HG03460 (cell line): ENCODE data around the gene OR6K2.
"Not testable (repeated sequence)": the region's sequence is repeated elsewhere in the genome, so short reads cannot be mapped to it uniquely, and the experiment has no call there.

ENCODE experiments used
- ATAC-seq: cut with Tn5 transposase; IDR thresholded peaks from one replicate; pipeline ENCODE4 v1.9.1; 2021; ENCODE audit not compliant: unreplicated experiment

OR6K2 gene, protein sequence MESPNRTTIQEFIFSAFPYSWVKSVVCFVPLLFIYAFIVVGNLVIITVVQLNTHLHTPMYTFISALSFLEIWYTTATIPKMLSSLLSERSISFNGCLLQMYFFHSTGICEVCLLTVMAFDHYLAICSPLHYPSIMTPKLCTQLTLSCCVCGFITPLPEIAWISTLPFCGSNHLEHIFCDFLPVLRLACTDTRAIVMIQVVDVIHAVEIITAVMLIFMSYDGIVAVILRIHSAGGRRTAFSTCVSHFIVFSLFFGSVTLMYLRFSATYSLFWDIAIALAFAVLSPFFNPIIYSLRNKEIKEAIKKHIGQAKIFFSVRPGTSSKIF

GRCh38 chr1:158700552-158700951, at the start of gene OR6K2:
Gene OR6K2 (minus strand): TSS chr1:158700652. CDS start chr1:158700652, 0 bp downstream.
- ATAC-seq: no peak

GRCh38 chr1:158735848-158736247, 35.4 kb upstream of the OR6K2 start:
- ATAC-seq: no peak

GRCh38 chr1:158732524-158732923, 32.1 kb upstream of the OR6K2 start:
- no peak for ATAC-seq

DNA sequence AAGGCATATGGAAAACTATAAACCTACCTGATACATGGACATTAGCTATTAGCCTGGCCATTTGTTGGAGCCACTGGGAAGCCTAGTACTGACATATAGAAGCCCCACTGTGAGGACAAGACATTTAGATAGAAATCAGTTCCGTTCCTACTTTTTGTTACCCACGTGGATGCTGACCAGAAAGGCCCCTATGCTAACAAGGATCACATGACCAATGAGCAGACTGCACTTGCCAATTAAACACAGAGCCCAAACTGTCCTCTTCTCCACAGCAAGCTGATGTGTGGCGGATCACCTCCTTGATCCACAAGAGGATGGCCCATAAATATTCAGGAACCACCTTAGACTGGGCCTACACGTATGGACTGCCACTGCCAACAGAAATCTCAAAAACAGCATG, 31.3 kb upstream of the OR6K2 start:
- ATAC-seq: no peak

DNA sequence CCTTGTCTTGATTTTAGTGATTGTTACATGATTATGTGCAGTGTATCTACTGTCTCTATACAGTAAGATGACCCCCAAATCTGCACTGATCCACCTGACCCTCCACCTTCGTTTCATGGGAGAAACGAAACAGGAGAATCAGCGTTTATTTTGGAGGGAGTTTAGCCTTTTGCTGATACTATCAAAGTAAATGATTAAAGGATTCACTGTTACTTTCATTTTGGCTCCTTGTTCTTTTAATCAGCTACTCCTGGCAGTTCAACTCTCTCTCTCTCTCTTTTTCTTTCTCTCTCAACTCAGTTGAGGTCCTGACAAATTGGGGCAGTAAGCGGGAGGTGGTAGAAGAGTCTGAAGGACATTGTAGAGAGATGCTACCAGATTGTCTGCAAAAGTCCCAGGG, 30.0 kb upstream of the OR6K2 start:
- no peak for ATAC-seq

GRCh38 chr1:158728510-158729225, 28.2 kb upstream of the OR6K2 start:
- no peak for ATAC-seq

- ATAC-seq: no peak
These were observed 24.0 kb upstream of the OR6K2 start for GRCh38 chr1:158724442-158724841.

DNA sequence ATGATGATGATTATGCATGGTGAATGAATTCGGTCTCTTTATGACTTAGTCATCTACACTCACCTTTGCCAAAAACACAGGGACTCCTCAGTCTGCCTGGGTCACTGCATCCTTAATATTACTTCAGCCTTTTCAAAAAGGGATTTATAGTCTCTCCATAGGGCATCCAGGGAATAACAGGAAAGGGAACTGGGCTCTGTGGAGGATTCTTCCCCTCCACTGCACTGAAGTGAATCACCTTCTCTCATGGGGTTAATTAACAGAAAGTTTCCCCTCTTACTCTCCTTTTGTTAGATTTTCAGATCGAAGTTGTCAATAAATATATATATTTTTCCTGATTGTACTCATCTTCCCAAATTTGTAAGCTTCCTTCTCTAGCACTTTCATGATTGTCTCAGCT, 20.2 kb upstream of the OR6K2 start, which contains the start of gene OR6K3:
Gene OR6K3, minus strand, starts transcription at position 101 of the 400 bp plus-strand sequence. CDS start 2,605 bp downstream, outside the sequence.
- no peak for ATAC-seq

- no peak for ATAC-seq
These were observed 19.2 kb upstream of the OR6K2 start for GRCh38 chr1:158719664-158720063.

DNA sequence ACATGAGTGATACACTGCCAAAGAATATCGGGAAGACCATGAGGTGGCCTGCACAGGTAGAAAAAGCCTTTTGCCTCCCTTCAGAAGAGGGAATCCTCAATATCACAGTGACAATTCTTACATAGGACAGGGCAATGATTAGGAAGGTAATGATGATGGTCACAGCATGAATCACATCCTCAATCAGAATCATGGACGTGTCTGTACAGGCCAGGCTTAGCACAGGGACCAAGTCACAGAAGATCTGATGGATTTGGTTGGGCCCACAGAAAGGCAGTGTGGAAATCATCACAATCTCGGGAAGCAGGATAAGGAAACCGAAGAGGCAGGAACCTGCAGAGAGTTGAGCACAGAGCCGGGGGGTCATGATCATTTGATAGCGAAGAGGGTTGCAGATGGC, 16.9 kb upstream of the OR6K2 start:
- no peak for ATAC-seq

- no peak for ATAC-seq
These were observed 15.9 kb upstream of the OR6K2 start for GRCh38 chr1:158716335-158716734.

DNA sequence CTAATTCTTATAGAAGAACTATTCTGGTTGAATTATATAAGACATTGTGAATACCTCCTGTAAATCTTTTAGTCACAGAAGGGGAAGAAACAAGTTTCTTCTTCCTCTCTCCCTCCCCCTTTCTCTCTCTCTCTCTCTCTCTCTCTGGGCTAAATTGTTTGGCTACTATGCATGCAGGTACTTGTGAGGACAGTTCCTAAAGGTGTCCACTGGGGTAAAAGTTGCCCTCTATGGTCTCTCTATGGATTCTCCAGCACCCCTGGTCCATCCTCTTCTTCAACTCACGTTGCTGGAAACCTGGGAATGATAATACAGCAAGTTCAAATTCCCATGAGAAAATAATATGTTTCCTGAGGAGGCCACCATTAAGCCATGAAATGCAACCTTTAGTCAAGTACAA, 14.3 kb upstream of the OR6K2 start:
- ATAC-seq: no peak

DNA sequence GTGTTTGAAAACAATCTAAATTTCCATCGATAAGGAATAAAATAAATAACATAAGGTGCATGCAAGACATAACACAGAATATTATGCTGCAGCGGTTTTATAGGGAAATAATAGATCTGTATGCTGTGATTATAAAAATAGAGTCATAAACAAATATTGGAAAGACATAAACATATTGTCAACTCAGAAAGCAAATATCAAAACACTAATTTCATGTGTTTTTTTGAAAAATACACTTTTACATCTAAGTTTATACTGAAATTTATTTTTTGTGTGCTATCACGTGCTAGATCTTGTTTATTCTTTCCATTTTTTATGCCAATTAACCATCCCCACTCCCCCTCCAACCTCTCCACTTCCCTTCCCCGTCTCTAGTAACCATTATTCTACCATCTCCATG, 10.6 kb upstream of the OR6K2 start:
- no peak for ATAC-seq

- no peak for ATAC-seq
These were observed 5.6 kb upstream of the OR6K2 start for GRCh38 chr1:158706096-158706495.

DNA sequence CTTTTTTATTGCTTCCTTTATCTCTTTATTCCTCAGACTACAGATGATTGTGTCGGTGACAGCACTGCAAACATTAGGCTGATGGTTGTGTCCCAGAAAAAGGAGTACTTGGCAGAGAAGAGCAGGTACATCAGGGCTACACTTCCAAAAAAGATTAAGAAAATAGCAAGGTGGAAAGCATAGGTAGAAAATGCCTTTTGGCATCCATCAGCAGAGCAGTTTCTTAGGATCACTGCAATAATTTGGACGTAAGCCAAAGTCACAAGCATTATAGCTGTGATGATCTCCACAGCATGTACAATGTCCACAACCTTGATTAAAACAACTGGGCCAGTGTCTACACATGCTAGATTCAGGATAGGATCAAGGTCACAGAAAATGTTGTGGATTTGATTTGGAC, 5.9 kb downstream of the OR6K2 start:
- ATAC-seq: no peak

DNA sequence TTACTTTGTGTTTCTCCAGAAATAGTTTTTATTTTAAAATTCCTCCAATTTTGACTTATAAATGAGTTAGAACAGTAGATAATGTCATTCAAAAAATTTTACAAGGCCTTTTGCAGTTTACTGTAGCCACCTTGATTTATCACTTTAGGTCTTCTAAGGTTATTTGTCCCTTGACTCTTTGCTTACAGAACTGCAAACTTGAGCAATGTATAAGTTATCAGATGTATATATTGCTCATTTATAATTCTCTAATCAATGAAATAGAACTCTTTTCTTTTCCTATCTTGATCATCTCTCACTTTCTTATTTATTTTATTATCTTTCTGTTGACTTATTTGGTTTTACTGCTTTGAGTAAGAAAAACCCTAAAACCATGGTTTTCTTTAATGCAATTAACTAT, 8.1 kb downstream of the OR6K2 start:
- ATAC-seq: no peak

- ATAC-seq: no peak
These were observed 8.5 kb downstream of the OR6K2 start for GRCh38 chr1:158691907-158692306.

DNA sequence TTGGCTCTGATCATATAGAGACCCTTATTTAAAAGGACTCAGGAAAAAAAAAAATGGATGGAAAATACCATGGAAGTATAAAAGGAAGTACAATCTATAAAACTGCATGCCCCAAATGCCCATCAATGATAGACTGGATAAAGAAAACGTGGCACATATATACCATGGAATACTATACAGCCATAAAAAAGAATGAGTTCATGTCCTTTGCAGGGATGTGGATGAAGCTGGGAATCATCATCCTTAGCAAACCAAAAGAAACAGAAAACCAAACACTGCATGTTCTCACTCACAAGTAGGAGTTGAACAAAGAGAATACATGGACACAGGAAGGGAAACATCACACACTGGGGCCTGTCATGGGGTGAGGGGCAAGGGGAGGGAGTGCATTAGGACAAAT, 9.3 kb downstream of the OR6K2 start:
- not testable (repeated sequence) for ATAC-seq

GRCh38 chr1:158689875-158690274, 10.6 kb downstream of the OR6K2 start:
- no peak for ATAC-seq

GRCh38 chr1:158689110-158689509, 11.3 kb downstream of the OR6K2 start:
- ATAC-seq: no peak

GRCh38 chr1:158688343-158688742, 12.1 kb downstream of the OR6K2 start:
- ATAC-seq: not testable (repeated sequence)

DNA sequence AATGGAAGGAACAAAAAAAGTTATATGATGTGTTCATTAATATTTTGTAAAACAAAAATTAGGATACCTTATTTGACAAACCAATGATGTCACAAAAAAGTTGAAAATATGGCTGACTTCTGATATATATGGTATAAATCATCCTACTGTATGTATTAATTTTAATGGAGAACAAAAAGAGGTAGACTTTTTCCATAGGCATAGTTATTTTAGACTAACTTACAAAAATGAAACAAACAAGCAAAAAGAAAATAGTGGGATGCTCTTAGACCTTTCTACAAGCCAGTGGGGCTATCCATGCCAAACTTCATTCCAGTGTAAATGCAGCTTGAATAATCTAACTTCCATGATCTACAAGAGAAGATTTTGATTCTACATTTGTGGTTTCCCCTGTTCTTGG, 13.4 kb downstream of the OR6K2 start:
- ATAC-seq: no peak
